Measurements from ENCODE around the gene C16orf46.
A peak's percentile ranks its signal among the peaks of the same experiment; 100 is the strongest.

The C16orf46 gene

GRCh38 chr16:81076566-81077075 is 417 bp downstream of the C16orf46 start:
- FAIRE-seq, result no peak
- peak; percentile 70 for DNase-seq (ENCODE audit: low spot score)

GRCh38 chr16:81073560-81074330 is 3.3 kb downstream of the C16orf46 start:
- no peak for FAIRE-seq
- DNase-seq (ENCODE audit: low spot score), result no peak

- DNase-seq (ENCODE audit: low spot score) (peak; percentile 71), FAIRE-seq (no peak)
Measured at GRCh38 chr16:81071805-81072204, 5.2 kb downstream of the C16orf46 start.

- FAIRE-seq (no peak), DNase-seq (ENCODE audit: low spot score) (no peak)
Measured at GRCh38 chr16:81070979-81071378, 6.1 kb downstream of the C16orf46 start.

- DNase-seq (ENCODE audit: low spot score) (no peak), FAIRE-seq (no peak)
Measured at GRCh38 chr16:81069063-81069462, 8.0 kb downstream of the C16orf46 start.

GRCh38 chr16:81067166-81067565 is 9.9 kb downstream of the C16orf46 start:
- FAIRE-seq, result no peak
- no peak for DNase-seq (ENCODE audit: low spot score)

- FAIRE-seq (no peak), DNase-seq (ENCODE audit: low spot score) (no peak)
Measured at GRCh38 chr16:81066681-81067080, 10.4 kb downstream of the C16orf46 start.

- FAIRE-seq, result no peak
Measured at GRCh38 chr16:81061871-81062608, 15.0 kb downstream of the C16orf46 start.

GRCh38 chr16:81061307-81061640 is 15.8 kb downstream of the C16orf46 start:
- FAIRE-seq, result no peak
- DNase-seq (ENCODE audit: low spot score), result no peak

More at GRCh38 chr16:81061871-81062608, 15.0 kb downstream of the C16orf46 start:
- no peak for DNase-seq (ENCODE audit: low spot score)

- FAIRE-seq, result no peak
Measured at GRCh38 chr16:81060576-81061306, 16.3 kb downstream of the C16orf46 start.

GRCh38 chr16:81053761-81054160 is 23.3 kb downstream of the C16orf46 start:
- no peak for FAIRE-seq
- DNase-seq (ENCODE audit: low spot score), result no peak

More at GRCh38 chr16:81060576-81061306, 16.3 kb downstream of the C16orf46 start:
- DNase-seq (ENCODE audit: low spot score), result no peak

- FAIRE-seq (no peak), DNase-seq (ENCODE audit: low spot score) (no peak)
Measured at GRCh38 chr16:81042821-81043220, 34.2 kb downstream of the C16orf46 start.

- FAIRE-seq, result no peak
Measured at GRCh38 chr16:81041696-81042095, 35.3 kb downstream of the C16orf46 start.

GRCh38 chr16:81040842-81041241 is 36.2 kb downstream of the C16orf46 start:
- FAIRE-seq, result no peak
- no peak for DNase-seq (ENCODE audit: low spot score)

More at GRCh38 chr16:81041696-81042095, 35.3 kb downstream of the C16orf46 start:
- no peak for DNase-seq (ENCODE audit: low spot score)

- FAIRE-seq, result no peak
Measured at GRCh38 chr16:81040131-81040530, 36.9 kb downstream of the C16orf46 start.

GRCh38 chr16:81036751-81037350 is 40.2 kb downstream of the C16orf46 start:
- DNase-seq (ENCODE audit: low spot score), result no peak

More at GRCh38 chr16:81040131-81040530, 36.9 kb downstream of the C16orf46 start:
- DNase-seq (ENCODE audit: low spot score), result no peak

GRCh38 chr16:81035975-81036750 is 40.9 kb downstream of the C16orf46 start:
- DNase-seq (ENCODE audit: low spot score) (no peak), FAIRE-seq (no peak)

More at GRCh38 chr16:81036751-81037350, 40.2 kb downstream of the C16orf46 start:
- FAIRE-seq, result no peak

- no peak for FAIRE-seq
- DNase-seq (ENCODE audit: low spot score), result peak; percentile 56
Measured at GRCh38 chr16:81035398-81035974, 41.6 kb downstream of the C16orf46 start, which contains the start of gene ATMIN. Gene ATMIN, plus strand, starts transcription at chr16:81035842. Its CDS starts 29 bp downstream, at chr16:81035871.

- no peak for FAIRE-seq
- DNase-seq (ENCODE audit: low spot score), result no peak
Measured at GRCh38 chr16:81029930-81030604, 47.0 kb downstream of the C16orf46 start.

Measured in RCC 7860 (cell line).